HCT116 (cell line): ENCODE results near the gene SH2D6. TPM values are rescaled to one million over a fixed set of nuclear protein-coding genes. Genes with fewer than 3 reads are reported as not detected.

Experiments
- ATAC-seq: fragments of 200-7000 bp; cut with Tn5 transposase; 2 replicates; pipeline ENCODE4 v1.9.1; 2020; ENCODE audit warnings: mild to moderate bottlenecking, moderate library complexity
- BruUV-seq: library from RNA; stranded (reverse); fragments of 400-500 nt; replicated peaks from 2 replicates; lab custom pipeline; 2021; lab: Mats Ljungman, UMichigan
- CTCF ChIA-PET: fragments of 300-600 bp; sonication (Branson Sonifier 250); formaldehyde crosslinking; loops from one replicate; lab custom pipeline; 2021; ENCODE audit warnings: antibody characterized with exemption; lab: Charles Lee
- POLR2A ChIA-PET: fragments of 300-600, 350-600 bp; sonication (Branson Sonifier 250); formaldehyde crosslinking; loops from one replicate; lab custom pipeline; 2021; ENCODE audit warnings: antibody characterized with exemption; lab: Charles Lee
- RAD21 ChIA-PET, 2 experiments: fragments of 300-600 bp; sonication (Branson Sonifier 250); formaldehyde crosslinking; loops; one replicate each; lab custom pipeline; 2023; ENCODE audit warnings: low total read pairs in 2 of 2; ENCODE audit not compliant: uncharacterized antibody in 2 of 2, unreplicated experiment in 2 of 2, low non-redundant PET in 1 of 2; lab: Charles Lee
- DNase-seq: peaks from one replicate; pipeline ENCODE4 v3.0.0-alpha.2; 2010; ENCODE audit warnings: low read depth, low spot score
- H2AFZ ChIP-seq: fragments of 200-600 bp; shearing (Covaris generic), sonication (generic); 2 replicates; pipeline ENCODE4 v1.6.1; 2017; ENCODE audit warnings: low read depth, mixed run types, mixed read lengths, antibody characterized with exemption, low read length; ENCODE audit not compliant: poor library complexity, severe bottlenecking
- H3K27ac ChIP-seq: 2 replicates; pipeline ENCODE4 v1.5.1; 2012; ENCODE audit warnings: low read depth, low read length
- H3K27me3 ChIP-seq: fragments of 200-600 bp; sonication (generic); 2 replicates; pipeline ENCODE4 v1.6.1; 2016; ENCODE audit warnings: mixed run types, low read length, mixed read lengths; ENCODE audit not compliant: insufficient read depth
- H3K36me3 ChIP-seq, 2 experiments: fragments of 200-500 bp in 1 of 2; fragments of 200-600 bp in 1 of 2; sonication (Bioruptor generic) in 1 of 2; sonication (generic) in 1 of 2; 2 replicates each; pipeline versions ENCODE4 v1.5.1 to v1.6.1; 2014 to 2016; ENCODE audit warnings: low read length in 2 of 2, inconsistent platforms in 1 of 2, mixed read lengths in 1 of 2, mixed run types in 1 of 2; ENCODE audit not compliant: insufficient read depth in 2 of 2, control insufficient read depth in 1 of 2
- H3K4me1 ChIP-seq, 2 experiments: fragments of 200-600 bp in 1 of 2; sonication (generic) in 1 of 2; 2 replicates each; pipeline versions ENCODE4 v1.5.1 to v1.6.1; 2012 to 2017; ENCODE audit warnings: low read length in 2 of 2, inconsistent platforms in 1 of 2, mild to moderate bottlenecking in 1 of 2, mixed read lengths in 1 of 2, mixed run types in 1 of 2, moderate library complexity in 1 of 2; ENCODE audit not compliant: insufficient read depth in 2 of 2, control insufficient read depth in 1 of 2
- H3K4me2 ChIP-seq: fragments of 200-600 bp; sonication (generic); 2 replicates; pipeline ENCODE4 v1.6.1; 2017; ENCODE audit warnings: mixed run types, low read length, mixed read lengths
- H3K4me3 ChIP-seq, 2 experiments: fragments of 200-600 bp in 1 of 2; sonication (generic) in 1 of 2; replicated peaks in 1 of 2; 2 replicates each; pipeline ENCODE4 v1.5.1; 2011 to 2016; ENCODE audit warnings: low read length in 2 of 2, control low read depth in 1 of 2, low read depth in 1 of 2, mild to moderate bottlenecking in 1 of 2, mixed read lengths in 1 of 2, mixed run types in 1 of 2
- H3K79me2 ChIP-seq: fragments of 200-600 bp; sonication (generic); 2 replicates; pipeline ENCODE4 v1.6.1; 2017; ENCODE audit warnings: mild to moderate bottlenecking, mixed run types, low read length, moderate library complexity, mixed read lengths; ENCODE audit not compliant: insufficient read depth
- H3K9ac ChIP-seq: fragments of 200-600 bp; sonication (generic); 2 replicates; pipeline ENCODE4 v1.6.1; 2016; ENCODE audit warnings: low read length, mixed read lengths
- H3K9me2 ChIP-seq: fragments of 200-600 bp; sonication (generic), shearing (Covaris generic); 2 replicates; pipeline ENCODE4 v1.6.1; 2017; ENCODE audit warnings: mixed run types, mild to moderate bottlenecking, moderate library complexity; ENCODE audit not compliant: insufficient read depth
- H3K9me3 ChIP-seq, 2 experiments: fragments of 200-500 bp in 1 of 2; fragments of 200-600 bp in 1 of 2; sonication (Bioruptor generic) in 1 of 2; sonication (generic) in 1 of 2; 2 replicates each; pipeline ENCODE4 v1.6.1; 2014 to 2017; ENCODE audit warnings: low read length in 2 of 2, mixed read lengths in 2 of 2, inconsistent platforms in 1 of 2, low read depth in 1 of 2, mild to moderate bottlenecking in 1 of 2, mixed run types in 1 of 2, moderate library complexity in 1 of 2; ENCODE audit not compliant: control insufficient read depth in 1 of 2, insufficient read depth in 1 of 2
- H4K20me1 ChIP-seq: fragments of 200-600 bp; sonication (generic), shearing (Covaris generic); 2 replicates; pipeline ENCODE4 v1.6.1; 2017; ENCODE audit warnings: mixed run types, mild to moderate bottlenecking, moderate library complexity; ENCODE audit not compliant: insufficient read depth
- ATF3 ChIP-seq: IDR thresholded peaks from 2 replicates; pipeline ENCODE4 v1.6.1; 2012
- CEBPB ChIP-seq: IDR thresholded peaks from 2 replicates; pipeline ENCODE4 v1.6.1; 2012; ENCODE audit warnings: low read depth
- CTCF ChIP-seq, 3 experiments: fragments of 200-600 bp in 1 of 3; sonication (generic) in 1 of 3; IDR thresholded peaks in 2 of 3; conservative IDR thresholded peaks in 1 of 3; 2 replicates each; pipeline ENCODE4 v1.5.1; 2012 to 2017; ENCODE audit warnings: low read depth in 2 of 3, low read length in 2 of 3, antibody characterized with exemption in 1 of 3, borderline replicate concordance in 1 of 3, control low read depth in 1 of 3, mild to moderate bottlenecking in 1 of 3, mixed read lengths in 1 of 3, mixed run types in 1 of 3, moderate library complexity in 1 of 3; ENCODE audit not compliant: insufficient read depth in 1 of 3
- EZH2 ChIP-seq: fragments of 200-600 bp; sonication (generic); IDR thresholded peaks from 2 replicates; pipeline ENCODE4 v1.6.1; 2017; ENCODE audit warnings: antibody characterized with exemption, mixed run types
- EZH2phosphoT487 ChIP-seq: fragments of 200-600 bp; IDR thresholded peaks from 2 replicates; pipeline ENCODE4 v1.6.1; 2018; ENCODE audit warnings: antibody characterized with exemption, borderline replicate concordance
- FOSL1 ChIP-seq: IDR thresholded peaks from 2 replicates; pipeline ENCODE4 v1.6.1; 2012; ENCODE audit warnings: low read depth
- POLR2AphosphoS5 ChIP-seq: IDR thresholded peaks from 2 replicates; pipeline ENCODE4 v1.6.1; 2011; ENCODE audit warnings: mild to moderate bottlenecking, low read depth, low read length, moderate library complexity
- RAD21 ChIP-seq: IDR thresholded peaks from 2 replicates; pipeline ENCODE4 v1.6.1; 2012; ENCODE audit warnings: low read depth, mild to moderate bottlenecking
- ZBTB33 ChIP-seq: IDR thresholded peaks from 2 replicates; pipeline ENCODE4 v1.6.1; 2011; ENCODE audit warnings: mild to moderate bottlenecking, low read length, moderate library complexity; ENCODE audit not compliant: insufficient replicate concordance; ENCODE audit errors: extremely low read depth
- intact Hi-C: fragments of 100-400 bp; cut with micrococcal nuclease; formaldehyde crosslinking; loops from 2 replicates; pipeline ENCODE4 v1.10.0; 2022
- total RNA-seq: library from RNA; stranded (reverse); gene quantifications from one replicate; pipeline ENCODE4 v1.2.1, GENCODE V29; 2021; ENCODE audit not compliant: unreplicated experiment

SH2D6 gene
- total RNA-seq, 1 experiment from 2014 or later: 2.7 TPM

GRCh38 chr2:85390941-85391669 is 27.4 kb upstream of the SH2D6 start:
- POLR2A ChIA-PET: interaction anchor here (1.3 kb wide), 1 partner anchor 157 kb away, joined by 3 read pairs; no protein-coding TSS in a partner anchor
- intact Hi-C loops: loop anchor here (1.0 kb wide), 1 partner anchor 161 kb away; no protein-coding TSS in a partner anchor
- no peaks in the 10 kb centered on the region for H3K4me1 ChIP-seq
- H2AFZ ChIP-seq: no peak overlapping the region
- no peak for TF ChIP-seq EZH2
- peak; percentile 90 for TF ChIP-seq RAD21
- no peak for TF ChIP-seq ZBTB33
- TF ChIP-seq POLR2AphosphoS5: peak; percentile 39; the same call in 1 of the 2 replicates
- no peak for TF ChIP-seq FOSL1
- TF ChIP-seq ATF3: no peak
- peak; percentile 58 to 82 (median 70); a peak in 5 of 6 replicates for TF ChIP-seq CTCF (IDR thresholded peaks at IDR 0.05 in 2 of 3, conservative IDR thresholded peaks at IDR 0.05 in 1 of 3; ENCODE audit: borderline replicate concordance in 1 of 3, insufficient read depth in 1 of 3, low read depth in 2 of 3, low read length in 2 of 3)
- no peak for TF ChIP-seq CEBPB
- TF ChIP-seq EZH2phosphoT487: no peak
- no peaks in the 10 kb centered on the region for H3K9me3 ChIP-seq
- no peak overlapping the region for H3K4me3 ChIP-seq
- H3K27ac ChIP-seq: no peak overlapping the region
- RAD21 ChIA-PET: interaction anchor here (0.9 to 1.4 kb wide), 2 partner anchors 161 kb away, joined by 4 read pairs; no protein-coding TSS in a partner anchor
- H3K9ac ChIP-seq: no peak overlapping the region
- no peaks in the 10 kb centered on the region for H3K9me2 ChIP-seq
- no peaks in the 10 kb centered on the region for H4K20me1 ChIP-seq
- peak; percentile 89 for ATAC-seq
- no peak overlapping the region for H3K4me2 ChIP-seq
- peak; percentile 18 for DNase-seq
- no peaks in the 10 kb centered on the region for H3K27me3 ChIP-seq
- no peaks in the 10 kb centered on the region for H3K79me2 ChIP-seq
- CTCF ChIA-PET: interaction anchor here (1.0 to 2.7 kb wide), 2 partner anchors 9 to 160 kb away, joined by 3 to 18 read pairs; no protein-coding TSS in a partner anchor
- peaks cover 11 to 25% of the 10 kb centered on the region in 2 experiments for H3K36me3 ChIP-seq
- no TSS peak for BruUV-seq
